Measurements from ENCODE around the gene BNC2. TPM values are rescaled to one million over a fixed set of nuclear protein-coding genes. Genes with fewer than 3 reads are reported as not detected.

The BNC2 gene
- total RNA-seq, 1 experiment from 2014 or later, result 11.7 TPM

DNA sequence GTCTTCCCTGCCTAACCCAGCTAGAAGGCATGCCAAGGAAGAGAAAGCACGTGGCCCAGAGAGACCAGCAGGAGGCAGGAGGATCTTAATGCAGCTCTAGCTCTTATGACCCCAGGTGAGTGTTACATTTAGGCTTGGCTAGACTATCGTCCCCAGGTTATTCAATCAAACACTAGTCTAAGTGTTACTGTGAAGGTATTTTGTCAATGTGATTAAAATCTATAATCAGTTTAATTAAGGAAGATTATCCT, 483.7 kb downstream of the BNC2 start:
- H3K36me3 ChIP-seq (ENCODE audit: low read depth, low read length), result no peaks in the 10 kb centered on the region
- H4K20me1 ChIP-seq (ENCODE audit: low read length), result no peaks in the 10 kb centered on the region
- H3K4me2 ChIP-seq (ENCODE audit: low read length), result no peak overlapping the region
- H3K4me3 ChIP-seq (ENCODE audit: low read length), result no peak overlapping the region
- no peaks in the 10 kb centered on the region for H3K9me3 ChIP-seq (ENCODE audit: low read length)
- DNase-seq (no peak), ATAC-seq (no peak)
- H3K27me3 ChIP-seq (ENCODE audit: low read length), result no peaks in the 10 kb centered on the region
- no peak overlapping the region for H3K27ac ChIP-seq (ENCODE audit: low read length)
- H3F3A ChIP-seq (ENCODE audit: low read length, unreplicated experiment), result no peaks in the 10 kb centered on the region
- no TSS peak for BruUV-seq (replicated peaks)
- intact Hi-C loops (cut with micrococcal nuclease), result no loop called here
- H3K9me2 ChIP-seq (replicated peaks; ENCODE audit: low read length), result no peaks in the 10 kb centered on the region
- no peaks in the 10 kb centered on the region for H3K79me2 ChIP-seq (ENCODE audit: low read length)
- CTCF ChIA-PET, result interaction anchor here (0.7 kb wide), 1 partner anchor 107 kb away, joined by 7 read pairs; no protein-coding TSS in a partner anchor
- no peak overlapping the region for H3K9ac ChIP-seq (ENCODE audit: low read length)
- no peak for TF ChIP-seq EZH2phosphoT487 (IDR thresholded peaks at IDR 0.05; ENCODE audit: borderline replicate concordance, low read length)
- TF ChIP-seq, protein P1, sequence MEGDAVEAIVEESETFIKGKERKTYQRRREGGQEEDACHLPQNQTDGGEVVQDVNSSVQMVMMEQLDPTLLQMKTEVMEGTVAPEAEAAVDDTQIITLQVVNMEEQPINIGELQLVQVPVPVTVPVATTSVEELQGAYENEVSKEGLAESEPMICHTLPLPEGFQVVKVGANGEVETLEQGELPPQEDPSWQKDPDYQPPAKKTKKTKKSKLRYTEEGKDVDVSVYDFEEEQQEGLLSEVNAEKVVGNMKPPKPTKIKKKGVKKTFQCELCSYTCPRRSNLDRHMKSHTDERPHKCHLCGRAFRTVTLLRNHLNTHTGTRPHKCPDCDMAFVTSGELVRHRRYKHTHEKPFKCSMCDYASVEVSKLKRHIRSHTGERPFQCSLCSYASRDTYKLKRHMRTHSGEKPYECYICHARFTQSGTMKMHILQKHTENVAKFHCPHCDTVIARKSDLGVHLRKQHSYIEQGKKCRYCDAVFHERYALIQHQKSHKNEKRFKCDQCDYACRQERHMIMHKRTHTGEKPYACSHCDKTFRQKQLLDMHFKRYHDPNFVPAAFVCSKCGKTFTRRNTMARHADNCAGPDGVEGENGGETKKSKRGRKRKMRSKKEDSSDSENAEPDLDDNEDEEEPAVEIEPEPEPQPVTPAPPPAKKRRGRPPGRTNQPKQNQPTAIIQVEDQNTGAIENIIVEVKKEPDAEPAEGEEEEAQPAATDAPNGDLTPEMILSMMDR (conservative IDR thresholded peaks at IDR 0.05; ENCODE audit: low read depth, low read length), result no peak
- no peak for TF ChIP-seq EZH2 (IDR thresholded peaks at IDR 0.05; ENCODE audit: low read length, unreplicated experiment)
- no peak overlapping the region for H2AFZ ChIP-seq (ENCODE audit: low read length)
- POLR2A ChIA-PET (ENCODE audit: unreplicated experiment), result no interaction called here
- peaks cover 11% of the 10 kb centered on the region for H3K4me1 ChIP-seq (ENCODE audit: insufficient read depth, low read length)

DNA sequence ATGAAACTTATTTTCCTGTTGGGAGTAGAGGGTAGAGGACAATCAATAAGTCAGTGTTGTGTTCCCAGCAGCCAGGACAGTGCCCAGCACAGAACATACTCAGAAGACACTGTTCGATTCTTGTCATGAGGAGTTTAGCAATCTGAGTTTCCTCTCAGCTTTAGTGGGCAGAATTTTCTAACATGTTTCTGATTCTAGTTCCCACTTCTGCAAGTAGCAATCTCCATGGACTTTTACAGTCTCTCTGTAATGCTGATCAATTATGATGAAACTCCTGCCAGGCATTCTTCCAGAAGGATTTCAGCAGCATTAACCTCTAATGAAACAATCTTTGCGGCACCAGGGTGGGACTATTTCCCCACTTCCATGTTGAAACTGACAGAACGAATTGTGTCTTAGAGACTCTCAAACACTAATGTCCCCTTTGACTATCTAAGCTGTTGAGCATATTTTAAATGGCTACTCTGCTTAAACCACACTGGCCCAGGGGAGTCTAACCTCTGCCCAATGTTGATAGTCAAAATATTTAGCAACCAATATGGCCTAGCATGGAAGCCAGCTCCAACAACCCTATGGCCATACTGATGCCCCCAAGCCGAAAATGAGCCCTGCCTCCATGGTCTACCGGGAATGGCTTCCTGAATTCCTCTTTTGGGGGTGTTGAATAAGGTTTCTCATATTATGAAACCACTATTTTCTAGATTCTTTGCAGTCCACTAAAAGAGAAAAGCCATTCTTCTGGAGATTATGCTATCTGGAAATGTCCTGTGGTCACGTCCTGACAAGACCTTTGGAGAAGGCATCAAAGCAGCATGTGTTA, 484.3 kb downstream of the BNC2 start:
- Histone ChIP-seq H3K4me3 (ENCODE audit: low read length) (no peak overlapping the region), H3K79me2 (ENCODE audit: low read length) (no peaks in the 10 kb centered on the region), H3F3A (ENCODE audit: low read length, unreplicated experiment) (no peaks in the 10 kb centered on the region), H2AFZ (ENCODE audit: low read length) (no peak overlapping the region), H3K27ac (ENCODE audit: low read length) (peak overlapping the region; percentile 31), H3K36me3 (ENCODE audit: low read depth, low read length) (no peaks in the 10 kb centered on the region), H3K4me1 (ENCODE audit: insufficient read depth, low read length) (peaks cover 11% of the 10 kb centered on the region), H3K9me3 (ENCODE audit: low read length) (no peaks in the 10 kb centered on the region), H3K9ac (ENCODE audit: low read length) (no peak overlapping the region), H3K4me2 (ENCODE audit: low read length) (peak overlapping the region; percentile 58), H4K20me1 (ENCODE audit: low read length) (no peaks in the 10 kb centered on the region), H3K27me3 (ENCODE audit: low read length) (no peaks in the 10 kb centered on the region), H3K9me2 (replicated peaks; ENCODE audit: low read length) (no peaks in the 10 kb centered on the region)
- ATAC-seq, result peak; percentile 33; the same call in 1 of the 2 replicates
- DNase-seq, result no peak
- TF ChIP-seq EZH2 (IDR thresholded peaks at IDR 0.05; ENCODE audit: low read length, unreplicated experiment) (no peak), EZH2phosphoT487 (IDR thresholded peaks at IDR 0.05; ENCODE audit: borderline replicate concordance, low read length) (no peak)
- TF ChIP-seq, protein P1 (conservative IDR thresholded peaks at IDR 0.05; ENCODE audit: low read depth, low read length), result no peak
- intact Hi-C loops (cut with micrococcal nuclease), result no loop called here
- no TSS peak for BruUV-seq (replicated peaks)
- ChIA-PET POLR2A (ENCODE audit: unreplicated experiment) (no interaction called here), CTCF (no interaction called here)

DNA sequence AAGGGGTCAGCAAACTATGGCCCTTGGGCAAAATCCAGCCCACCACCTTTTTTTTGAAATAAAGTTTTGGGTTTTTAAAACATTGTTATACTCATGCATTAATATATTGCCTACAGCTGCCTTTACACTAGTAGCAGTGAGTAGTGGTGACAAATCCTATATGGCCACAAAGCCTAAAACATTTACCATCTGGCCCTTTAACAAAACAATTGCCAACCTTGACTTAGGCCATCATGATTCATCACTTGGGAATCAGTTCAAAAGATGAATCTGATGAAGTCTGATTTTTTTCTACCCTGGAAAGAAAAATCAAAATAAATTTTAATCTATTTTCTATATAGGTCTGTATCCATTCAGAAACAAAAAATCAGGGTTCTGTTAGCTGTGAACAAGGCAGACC, 484.9 kb downstream of the BNC2 start:
- Histone ChIP-seq H3K9me2 (replicated peaks; ENCODE audit: low read length) (no peaks in the 10 kb centered on the region), H3K9me3 (ENCODE audit: low read length) (no peaks in the 10 kb centered on the region), H3K4me3 (ENCODE audit: low read length) (no peak overlapping the region), H3K4me2 (ENCODE audit: low read length) (peak overlapping the region; percentile 58), H3K27me3 (ENCODE audit: low read length) (no peaks in the 10 kb centered on the region), H3K36me3 (ENCODE audit: low read depth, low read length) (no peaks in the 10 kb centered on the region), H3K27ac (ENCODE audit: low read length) (peak overlapping the region; percentile 31), H4K20me1 (ENCODE audit: low read length) (no peaks in the 10 kb centered on the region), H2AFZ (ENCODE audit: low read length) (no peak overlapping the region), H3K4me1 (ENCODE audit: insufficient read depth, low read length) (peaks cover 11% of the 10 kb centered on the region), H3K9ac (ENCODE audit: low read length) (no peak overlapping the region), H3F3A (ENCODE audit: low read length, unreplicated experiment) (no peaks in the 10 kb centered on the region), H3K79me2 (ENCODE audit: low read length) (no peaks in the 10 kb centered on the region)
- BruUV-seq (replicated peaks), result no TSS peak
- peak; percentile 84 for ATAC-seq
- intact Hi-C loops (cut with micrococcal nuclease), result no loop called here
- ChIA-PET POLR2A (ENCODE audit: unreplicated experiment) (no interaction called here), CTCF (no interaction called here)
- TF ChIP-seq, protein P1 (conservative IDR thresholded peaks at IDR 0.05; ENCODE audit: low read depth, low read length), result no peak
- TF ChIP-seq EZH2 (IDR thresholded peaks at IDR 0.05; ENCODE audit: low read length, unreplicated experiment) (no peak), EZH2phosphoT487 (IDR thresholded peaks at IDR 0.05; ENCODE audit: borderline replicate concordance, low read length) (no peak)
- DNase-seq, result peak; percentile 87
